Neutrophil (primary cell): ENCODE measurements around the gene PKN3.
A peak's percentile ranks its signal among the peaks of the same experiment; 100 is the strongest.
"Not testable (repeated sequence)": the region's sequence is repeated elsewhere in the genome, so short reads cannot be mapped to it uniquely, and the experiment has no call there.

Experiments
- H3K27ac ChIP-seq: fragments of 200-600 bp; sonication (generic); 2 replicates; pipeline ENCODE4 v1.5.1; 2016; ENCODE audit warnings: mild to moderate bottlenecking, moderate library complexity
- H3K27me3 ChIP-seq: fragments of 200-600 bp; sonication (generic); 2 replicates; pipeline ENCODE4 v1.6.0; 2016; ENCODE audit warnings: mild to moderate bottlenecking
- H3K36me3 ChIP-seq: fragments of 200-600 bp; sonication (generic); 2 replicates; pipeline ENCODE4 v1.5.1; 2017
- H3K4me1 ChIP-seq, 2 experiments: fragments of 200-600 bp in 1 of 2; sonication (generic) in 1 of 2; 1 replicate in 1 of 2; 2 replicates in 1 of 2; pipeline versions ENCODE4 v1.5.1 to v1.6.1; 2013 to 2016; ENCODE audit warnings: low read depth in 1 of 2, low read length in 1 of 2, mild to moderate bottlenecking in 1 of 2, moderate library complexity in 1 of 2; ENCODE audit not compliant: control insufficient read depth in 1 of 2, insufficient read depth in 1 of 2
- H3K4me3 ChIP-seq, 2 experiments: fragments of 200-600 bp in 1 of 2; sonication (generic) in 1 of 2; 1 replicate in 1 of 2; 2 replicates in 1 of 2; pipeline ENCODE4 v1.5.1; 2013 to 2016; ENCODE audit warnings: low read depth in 1 of 2, low read length in 1 of 2, mild to moderate bottlenecking in 1 of 2, moderate library complexity in 1 of 2
- H3K9me3 ChIP-seq: fragments of 200-600 bp; sonication (generic); 2 replicates; pipeline ENCODE4 v1.5.1; 2016
- TF ChIP-seq, protein P1 (sequence below): fragments of 200-600 bp; sonication (generic); IDR thresholded peaks from 2 replicates; pipeline ENCODE4 v1.5.1; 2016; ENCODE audit warnings: antibody characterized with exemption

The PKN3 gene

GRCh38 chr9:128657796-128658195 is 44.5 kb upstream of the PKN3 start:
- H3K27ac ChIP-seq: no peak overlapping the region
- TF ChIP-seq, protein P1, sequence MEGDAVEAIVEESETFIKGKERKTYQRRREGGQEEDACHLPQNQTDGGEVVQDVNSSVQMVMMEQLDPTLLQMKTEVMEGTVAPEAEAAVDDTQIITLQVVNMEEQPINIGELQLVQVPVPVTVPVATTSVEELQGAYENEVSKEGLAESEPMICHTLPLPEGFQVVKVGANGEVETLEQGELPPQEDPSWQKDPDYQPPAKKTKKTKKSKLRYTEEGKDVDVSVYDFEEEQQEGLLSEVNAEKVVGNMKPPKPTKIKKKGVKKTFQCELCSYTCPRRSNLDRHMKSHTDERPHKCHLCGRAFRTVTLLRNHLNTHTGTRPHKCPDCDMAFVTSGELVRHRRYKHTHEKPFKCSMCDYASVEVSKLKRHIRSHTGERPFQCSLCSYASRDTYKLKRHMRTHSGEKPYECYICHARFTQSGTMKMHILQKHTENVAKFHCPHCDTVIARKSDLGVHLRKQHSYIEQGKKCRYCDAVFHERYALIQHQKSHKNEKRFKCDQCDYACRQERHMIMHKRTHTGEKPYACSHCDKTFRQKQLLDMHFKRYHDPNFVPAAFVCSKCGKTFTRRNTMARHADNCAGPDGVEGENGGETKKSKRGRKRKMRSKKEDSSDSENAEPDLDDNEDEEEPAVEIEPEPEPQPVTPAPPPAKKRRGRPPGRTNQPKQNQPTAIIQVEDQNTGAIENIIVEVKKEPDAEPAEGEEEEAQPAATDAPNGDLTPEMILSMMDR: no peak
- H3K27me3 ChIP-seq: no peaks in the 10 kb centered on the region
- no peaks in the 10 kb centered on the region for H3K36me3 ChIP-seq
- H3K4me3 ChIP-seq: no peak overlapping the region
- H3K4me1 ChIP-seq: peaks cover 12 to 14% of the 10 kb centered on the region in 2 experiments
- H3K9me3 ChIP-seq: no peaks in the 10 kb centered on the region

- H3K4me3 ChIP-seq, H3K27ac ChIP-seq, H3K36me3 ChIP-seq, H3K4me1 ChIP-seq, H3K9me3 ChIP-seq, H3K27me3 ChIP-seq: not testable (repeated sequence)
Measured at GRCh38 chr9:128666481-128666941, 35.8 kb upstream of the PKN3 start.

DNA sequence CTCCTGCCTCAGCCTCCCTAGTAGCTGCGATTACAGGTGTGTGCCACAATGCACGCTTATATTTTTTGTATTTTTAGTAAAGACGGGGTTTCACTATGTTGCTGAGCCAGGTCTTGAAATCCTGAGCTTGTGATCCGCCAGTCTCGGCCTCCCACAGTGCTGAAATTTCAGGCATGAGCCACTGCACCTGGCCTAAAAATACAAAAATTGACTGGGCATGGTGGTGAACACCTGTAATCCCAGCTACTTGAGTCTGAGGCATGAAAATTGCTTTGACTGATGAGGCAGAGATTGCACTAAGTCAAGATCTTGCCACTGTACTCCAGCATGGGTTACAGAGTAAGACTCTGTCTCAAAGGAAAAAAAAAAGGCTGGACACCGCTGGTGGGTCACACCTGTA is 32.5 kb upstream of the PKN3 start:
- Histone ChIP-seq H3K4me3 (no peak overlapping the region), H3K36me3 (no peaks in the 10 kb centered on the region), H3K27me3 (no peaks in the 10 kb centered on the region), H3K27ac (no peak overlapping the region), H3K9me3 (no peaks in the 10 kb centered on the region), H3K4me1 (no peaks in the 10 kb centered on the region)
- TF ChIP-seq, protein P1: no peak

DNA sequence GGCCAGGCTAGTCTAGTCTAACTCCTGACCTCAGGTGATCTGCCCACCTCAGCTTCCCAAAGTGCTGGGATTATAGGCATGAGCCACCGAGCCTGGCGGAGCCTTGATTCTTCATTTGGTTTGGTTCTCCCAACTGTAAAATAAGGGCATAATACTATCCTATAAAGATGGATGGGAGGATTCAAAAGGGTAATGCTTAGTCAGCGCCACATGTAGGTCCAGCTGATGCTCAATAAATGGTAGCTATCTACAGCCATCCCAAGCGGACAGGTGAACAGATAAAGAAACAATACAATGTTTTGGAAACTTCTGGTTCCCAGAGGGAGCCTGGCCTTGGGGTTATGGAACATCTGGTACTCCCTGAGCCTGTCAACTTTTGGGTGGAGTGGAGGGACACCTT is 26.9 kb upstream of the PKN3 start:
- H3K27me3 ChIP-seq: no peaks in the 10 kb centered on the region
- H3K27ac ChIP-seq: no peak overlapping the region
- no peaks in the 10 kb centered on the region for H3K9me3 ChIP-seq

DNA sequence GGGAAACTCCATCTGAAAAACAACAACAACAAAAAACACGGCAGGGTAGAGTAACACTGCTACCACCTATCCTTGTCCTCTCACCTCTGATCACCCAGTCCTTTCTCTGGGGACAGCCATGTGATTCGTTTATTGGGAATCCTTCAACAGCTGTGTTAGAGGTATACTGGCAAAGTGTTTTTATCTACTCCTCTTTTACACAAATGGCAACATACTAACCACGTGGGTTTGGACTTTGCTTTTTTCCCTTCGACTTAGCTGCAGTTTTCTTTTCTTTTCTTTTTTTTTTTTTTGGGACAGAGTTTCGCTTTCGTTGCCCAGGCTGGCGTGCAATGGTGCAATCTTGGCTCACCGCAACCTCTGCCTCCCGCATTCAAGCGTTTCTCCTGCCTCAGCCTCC is 24.5 kb upstream of the PKN3 start:
- TF ChIP-seq, protein P1: no peak
- Histone ChIP-seq H3K9me3 (no peaks in the 10 kb centered on the region), H3K4me1 (no peaks in the 10 kb centered on the region), H3K27ac (no peak overlapping the region), H3K4me3 (no peak overlapping the region), H3K36me3 (no peaks in the 10 kb centered on the region), H3K27me3 (no peaks in the 10 kb centered on the region)

More for the DNA sequence above, 26.9 kb upstream of the PKN3 start:
- Histone ChIP-seq H3K36me3 (no peaks in the 10 kb centered on the region), H3K4me3 (no peak overlapping the region), H3K4me1 (no peaks in the 10 kb centered on the region)
- TF ChIP-seq, protein P1: no peak

DNA sequence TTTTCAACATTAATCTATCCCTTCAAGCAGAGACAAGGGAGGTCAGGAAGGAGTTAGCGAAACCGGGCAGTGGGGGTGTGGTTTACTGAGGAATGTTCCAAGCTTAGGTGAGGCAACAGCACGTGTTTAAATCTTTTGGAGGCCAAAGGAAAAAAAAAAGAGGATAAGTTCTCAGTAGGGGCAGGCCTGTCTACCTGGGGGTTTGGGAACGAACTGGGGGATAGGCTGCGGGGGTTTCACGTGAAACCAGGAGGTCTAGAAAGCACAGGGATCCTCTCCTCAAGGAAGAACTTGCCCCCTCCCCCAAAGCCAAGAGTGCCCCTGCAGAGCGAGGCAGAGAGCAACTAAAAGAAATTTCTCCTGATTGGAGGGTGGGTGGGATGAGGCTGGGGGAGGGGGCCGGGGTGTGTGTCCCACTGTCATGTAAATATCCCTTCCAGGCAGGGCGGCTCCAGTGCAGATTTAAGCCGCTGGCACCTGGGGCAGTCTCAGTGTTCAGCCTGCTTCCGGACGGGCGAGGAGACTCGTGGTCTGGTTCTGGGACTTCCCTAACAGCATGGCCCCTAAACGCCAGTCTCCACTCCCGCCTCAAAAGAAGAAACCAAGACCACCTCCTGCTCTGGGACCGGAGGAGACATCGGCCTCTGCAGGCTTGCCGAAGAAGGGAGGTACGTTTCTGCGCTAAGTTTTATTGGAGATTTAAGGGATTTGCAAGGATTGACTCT is 18.8 kb upstream of the PKN3 start:
- Histone ChIP-seq H3K4me1 (peaks cover 49 to 51% of the 10 kb centered on the region in 2 experiments), H3K4me3 (peak overlapping the region; percentile 70 to 93), H3K36me3 (no peaks in the 10 kb centered on the region), H3K27me3 (no peaks in the 10 kb centered on the region), H3K9me3 (no peaks in the 10 kb centered on the region), H3K27ac (peak overlapping the region; percentile 94)
- TF ChIP-seq, protein P1: no peak
